Amniotic epithelial cell (primary cell): ENCODE results near the gene C14orf132.

Experiments
- DNase-seq: peaks from one replicate; pipeline ENCODE4 v3.0.0-alpha.2; 2010; ENCODE audit warnings: low read depth

The C14orf132 gene

DNA sequence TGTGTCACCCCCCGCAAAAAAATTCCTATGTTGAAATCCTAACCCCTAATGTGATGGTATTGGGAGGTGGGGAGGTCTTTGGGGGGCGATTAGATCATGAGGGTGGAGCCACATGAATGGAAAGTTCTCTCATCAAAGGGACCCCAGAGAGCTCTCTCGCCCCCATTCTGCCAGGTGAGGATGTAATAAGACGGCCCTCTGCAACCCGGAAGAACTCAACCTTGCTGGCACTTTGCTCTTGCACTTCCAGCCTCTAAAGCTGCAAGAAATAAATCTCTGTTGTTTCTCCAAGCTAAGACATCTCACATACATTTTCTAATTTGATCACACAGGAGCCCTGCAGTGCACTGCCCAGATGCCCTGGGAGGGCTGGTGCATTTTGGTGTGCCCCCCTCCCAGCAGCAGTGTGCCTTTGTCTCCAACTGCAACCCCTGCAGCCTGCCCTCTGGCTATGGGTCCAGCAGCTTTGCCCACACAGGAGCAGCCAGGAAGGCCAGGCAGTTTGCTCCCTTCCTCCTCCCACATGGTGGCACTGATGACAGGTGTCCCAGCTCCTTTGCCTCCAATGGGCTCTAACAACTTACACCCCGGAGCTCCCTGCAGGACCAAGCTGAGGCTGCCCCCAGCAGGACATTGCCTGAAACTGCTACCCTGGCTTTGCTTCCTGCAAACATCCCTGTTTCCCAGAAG, 59.3 kb downstream of the C14orf132 start:
- DNase-seq = peak; percentile 62

- no peak for DNase-seq
Observed at GRCh38 chr14:96098999-96099335, 59.8 kb downstream of the C14orf132 start.

DNA sequence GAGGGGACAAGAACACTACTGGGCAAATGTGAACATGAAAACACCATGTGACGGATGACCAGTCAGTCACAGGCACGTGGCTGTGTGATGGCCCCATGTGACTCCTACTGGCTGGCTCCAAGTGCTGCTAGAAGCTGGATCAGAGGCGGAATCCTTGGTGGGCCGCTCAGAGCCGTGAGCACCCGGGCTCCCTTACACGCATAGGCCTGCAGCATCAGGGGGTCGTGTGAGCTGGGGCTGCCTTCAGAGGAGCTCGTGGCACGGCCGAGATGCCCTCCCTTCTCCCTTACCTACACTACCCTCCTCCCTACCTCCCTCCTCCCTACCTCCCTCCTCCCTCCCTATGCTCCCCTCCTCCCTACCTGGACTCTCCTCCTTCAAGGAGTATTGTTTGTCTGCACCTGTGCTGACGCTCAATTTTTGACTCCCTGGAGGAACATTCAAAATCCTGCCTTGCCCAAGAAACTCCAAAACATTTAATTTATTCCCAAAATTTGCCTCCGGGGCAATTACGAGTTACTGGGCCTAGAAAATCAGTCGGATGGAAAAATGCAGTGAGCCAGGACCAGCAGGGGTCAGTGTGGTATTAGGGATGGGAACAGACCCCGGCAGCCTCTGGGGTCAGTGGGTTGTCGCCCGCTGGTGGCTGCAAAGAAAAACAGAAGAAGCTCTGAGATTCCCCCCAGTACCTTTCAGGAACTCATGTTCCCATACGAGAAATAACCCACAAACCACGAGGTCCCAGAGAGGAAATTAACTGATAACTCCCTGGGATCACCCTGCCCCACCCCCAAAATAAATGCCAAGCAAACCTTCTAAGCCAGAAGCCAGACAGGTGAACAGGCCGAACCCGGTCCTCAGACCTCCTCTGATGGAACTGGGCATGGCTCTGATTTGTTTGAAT, 61.3 kb downstream of the C14orf132 start:
- DNase-seq = peak; percentile 76

- peak; percentile 61 for DNase-seq
Observed at GRCh38 chr14:96102081-96102856, 63.1 kb downstream of the C14orf132 start.

GRCh38 chr14:96103075-96103474, 63.9 kb downstream of the C14orf132 start:
- DNase-seq = no peak

GRCh38 chr14:96103560-96104460, 64.6 kb downstream of the C14orf132 start:
- DNase-seq = no peak

- peak; percentile 99 for DNase-seq
Observed at GRCh38 chr14:96104469-96105057, 65.4 kb downstream of the C14orf132 start.

DNA sequence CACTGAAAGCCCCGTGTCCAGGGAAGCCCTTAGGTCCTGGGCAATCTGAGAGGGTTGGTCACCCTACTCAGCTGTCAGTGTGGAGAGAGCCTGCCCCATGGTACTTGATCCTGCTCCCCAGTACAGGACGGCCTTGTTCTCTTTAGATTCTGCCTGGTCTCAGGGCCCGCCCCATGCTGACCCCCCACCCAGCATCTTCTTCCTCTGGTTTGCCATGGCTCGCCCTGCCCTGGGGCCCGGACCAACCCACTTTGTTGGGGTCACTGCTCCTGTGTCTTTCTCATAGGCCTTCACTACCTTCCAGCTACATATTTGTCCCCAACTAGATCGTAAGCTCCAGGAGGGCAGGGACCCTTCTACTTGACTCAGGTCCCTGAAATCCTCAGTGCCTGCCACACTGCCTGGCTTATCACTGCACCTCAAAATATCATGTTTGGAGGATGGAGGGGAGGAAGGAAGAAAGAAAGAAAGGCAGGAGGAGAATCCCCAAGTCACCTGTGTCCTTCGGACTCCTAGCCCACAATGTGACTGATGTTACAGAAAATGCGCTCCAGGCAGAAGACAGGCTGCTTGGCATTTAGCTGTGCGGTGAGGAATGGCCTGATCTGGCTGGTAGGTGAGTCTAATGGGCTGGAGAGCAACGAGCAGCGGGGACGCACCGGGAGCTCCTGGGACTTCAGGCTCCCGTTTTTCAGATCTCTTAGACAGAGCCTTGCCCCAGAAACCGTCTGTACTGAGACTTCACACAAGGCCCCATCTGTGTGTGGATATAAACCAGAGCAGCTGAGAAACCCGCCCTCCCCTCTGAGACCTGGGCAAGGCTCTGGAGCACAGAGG, 66.1 kb downstream of the C14orf132 start:
- peak; percentile 73 for DNase-seq

GRCh38 chr14:96105926-96106441, 66.8 kb downstream of the C14orf132 start:
- peak; percentile 37 for DNase-seq

DNA sequence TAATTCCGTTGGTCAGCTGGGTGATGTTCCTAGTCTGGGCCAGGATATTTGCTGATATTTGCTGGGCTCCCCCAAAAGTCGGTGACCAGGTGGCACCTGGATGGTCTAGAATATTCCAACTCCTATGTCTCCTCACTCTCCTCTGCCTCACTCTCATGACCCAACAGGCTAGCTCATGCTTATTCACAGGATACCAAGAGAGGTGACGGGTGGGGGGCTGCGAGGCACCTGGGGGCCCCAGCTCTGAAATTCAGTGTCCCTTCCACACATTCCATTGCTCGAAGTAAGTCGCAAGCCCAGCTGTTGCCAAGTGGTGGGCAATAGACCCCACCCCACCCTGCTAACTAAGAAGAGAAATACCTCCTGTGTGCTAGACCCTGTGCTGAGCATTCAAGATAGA, 67.7 kb downstream of the C14orf132 start:
- DNase-seq = no peak

DNA sequence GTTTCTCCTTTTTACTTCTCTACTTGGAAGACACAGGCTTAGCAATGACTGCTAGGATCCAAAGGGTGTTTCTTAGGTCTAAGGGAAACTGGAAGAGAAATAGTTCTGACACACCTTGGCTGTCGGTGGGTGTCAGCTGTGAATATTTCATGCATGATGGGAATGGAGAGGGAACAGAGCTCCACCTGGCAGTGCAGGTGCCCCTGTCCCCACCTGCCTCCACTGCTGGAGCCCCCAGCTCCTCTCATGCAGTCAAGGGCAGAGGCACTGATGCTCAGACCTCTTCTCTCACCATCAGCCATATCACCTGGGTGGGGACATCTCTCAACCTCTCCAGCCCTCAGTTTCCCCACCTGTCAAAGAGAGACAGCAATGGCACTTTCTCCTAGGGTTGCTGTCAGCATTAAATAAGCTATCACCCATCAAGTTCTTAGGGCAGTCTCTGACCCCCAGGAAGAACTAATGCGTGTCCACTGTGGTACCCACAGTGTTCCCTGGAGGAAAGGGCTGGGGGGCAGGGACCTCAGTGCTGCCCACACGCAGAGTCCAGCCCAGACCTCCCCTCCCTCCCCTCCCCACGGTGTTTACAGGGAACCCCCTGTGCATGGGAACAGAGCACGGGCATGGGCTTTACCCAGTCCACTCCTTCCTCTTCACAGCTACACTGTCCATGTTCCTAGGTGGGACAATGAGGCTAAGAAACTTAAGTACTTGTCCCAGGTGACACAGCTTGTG, 69.1 kb downstream of the C14orf132 start:
- DNase-seq = no peak

DNA sequence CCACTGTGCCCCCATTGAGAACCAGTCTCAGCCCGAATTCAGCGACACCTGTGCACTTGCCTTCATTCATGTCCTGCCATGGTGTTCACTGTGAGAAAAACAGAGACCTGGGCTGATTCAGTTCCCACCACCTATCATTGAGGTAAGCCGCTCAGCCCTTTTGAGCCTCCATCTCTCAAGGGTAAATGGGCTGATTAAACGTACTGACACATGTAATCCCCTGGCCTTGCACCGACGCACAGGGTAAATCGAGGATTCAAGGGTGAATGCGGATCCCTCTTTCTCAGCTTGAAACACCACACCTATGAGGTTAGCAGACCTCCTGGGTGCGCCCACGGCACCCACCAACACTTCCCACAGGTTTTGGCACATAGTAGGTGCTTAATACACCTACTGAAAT, 69.7 kb downstream of the C14orf132 start:
- no peak for DNase-seq

- no peak for DNase-seq
Observed at GRCh38 chr14:96109596-96110355, 70.6 kb downstream of the C14orf132 start.

GRCh38 chr14:96112032-96112431, 72.9 kb downstream of the C14orf132 start:
- DNase-seq = no peak

DNA sequence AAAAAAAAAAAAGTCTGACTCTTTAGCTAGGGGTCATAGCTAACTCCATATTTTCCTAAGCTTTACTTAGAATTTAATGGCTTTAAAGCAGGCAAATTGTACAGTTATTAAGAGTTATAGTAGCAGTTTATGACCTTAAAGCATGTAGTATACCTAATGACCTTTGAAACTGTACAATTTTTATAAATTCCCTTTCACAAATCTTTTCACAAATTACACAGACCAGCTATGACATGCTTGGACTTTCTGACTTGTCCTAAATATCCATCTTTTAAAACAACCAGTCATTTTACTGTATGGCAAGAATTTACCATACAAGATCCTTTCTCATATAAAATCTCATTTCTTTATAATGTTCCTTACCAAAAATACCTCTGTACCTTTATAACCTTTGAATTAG, 74.8 kb downstream of the C14orf132 start:
- DNase-seq = no peak

DNA sequence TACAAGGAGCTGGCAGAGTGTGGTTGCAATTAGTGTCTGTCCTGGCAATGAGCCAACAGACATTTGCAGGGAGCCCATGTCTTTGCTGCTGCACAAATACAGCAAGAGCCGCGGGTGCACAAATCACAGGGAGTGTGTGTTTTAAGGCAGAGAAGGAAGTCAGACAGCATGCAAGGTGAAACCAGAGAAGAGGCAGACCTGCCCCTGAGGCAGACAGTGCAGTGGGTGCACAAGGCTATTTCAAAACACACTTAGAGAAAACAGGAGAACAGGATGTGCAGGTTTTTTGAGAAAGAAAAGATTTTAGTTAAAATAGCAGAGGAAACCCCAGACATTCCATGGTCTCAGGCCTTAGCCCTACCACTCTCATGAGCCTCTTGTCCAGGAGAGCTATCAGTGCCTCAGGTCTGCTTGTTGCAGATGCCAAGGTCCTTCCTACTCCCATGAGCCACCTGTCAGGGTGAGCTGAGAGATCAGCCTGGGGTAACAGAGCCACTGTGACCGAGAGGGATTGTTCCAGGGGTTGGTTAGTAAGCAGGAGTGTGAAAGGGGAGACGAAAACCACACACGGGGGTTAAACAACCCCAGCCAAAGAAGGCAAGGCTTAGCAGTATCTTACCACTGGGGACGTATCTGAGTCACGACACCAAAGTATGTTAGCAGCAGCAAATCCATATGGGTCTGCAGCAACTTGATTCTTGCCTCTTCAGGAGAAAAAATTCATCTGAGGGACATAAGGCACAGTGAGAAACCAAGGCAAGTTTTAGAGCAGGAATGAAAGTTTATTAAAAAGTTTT, 78.1 kb downstream of the C14orf132 start:
- peak; percentile 48 for DNase-seq

- DNase-seq = no peak
Observed at GRCh38 chr14:96117960-96118359, 78.8 kb downstream of the C14orf132 start.

DNA sequence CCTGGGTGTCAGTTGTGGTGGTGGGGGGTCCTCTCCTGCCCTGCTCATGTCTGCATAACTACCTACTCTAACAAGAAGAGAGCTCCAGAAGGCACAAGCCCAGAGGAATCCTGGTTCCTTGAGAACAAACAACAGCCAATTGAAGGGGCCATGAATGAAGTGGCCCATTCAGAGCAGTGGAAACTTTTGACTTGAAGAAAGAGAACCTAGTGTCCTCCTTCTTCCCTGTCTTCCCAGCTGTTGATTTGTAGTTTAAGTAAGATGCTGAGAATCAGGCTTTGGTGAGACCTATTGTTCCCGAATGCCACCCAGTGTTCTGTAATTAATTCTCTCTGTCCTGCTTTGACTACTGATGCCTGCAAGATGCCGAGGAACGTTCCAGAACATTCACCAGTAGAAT, 79.2 kb downstream of the C14orf132 start:
- DNase-seq = no peak
